ENCODE results near the gene TMEM108.

DNA sequence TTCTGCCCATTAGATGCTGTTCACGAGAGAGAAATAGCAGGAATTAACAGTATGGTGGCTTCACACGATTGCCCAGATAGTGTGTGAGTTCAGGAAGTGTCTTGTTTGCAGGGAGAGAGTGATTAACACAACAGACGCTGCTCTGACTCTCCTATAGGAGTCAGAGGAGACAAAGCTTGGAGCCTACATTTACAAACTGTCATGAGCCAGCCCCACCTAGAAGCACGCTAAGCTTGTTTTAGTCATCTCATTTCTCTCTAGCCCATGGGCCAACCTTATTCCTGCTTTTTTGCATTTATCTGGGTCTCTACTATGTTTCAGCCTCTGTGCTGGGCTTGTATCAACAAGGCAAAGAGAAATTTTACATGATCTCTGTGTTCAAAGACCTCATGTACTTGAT lies 233.3 kb downstream of the TMEM108 start:
- TF ChIP-seq, protein P1, sequence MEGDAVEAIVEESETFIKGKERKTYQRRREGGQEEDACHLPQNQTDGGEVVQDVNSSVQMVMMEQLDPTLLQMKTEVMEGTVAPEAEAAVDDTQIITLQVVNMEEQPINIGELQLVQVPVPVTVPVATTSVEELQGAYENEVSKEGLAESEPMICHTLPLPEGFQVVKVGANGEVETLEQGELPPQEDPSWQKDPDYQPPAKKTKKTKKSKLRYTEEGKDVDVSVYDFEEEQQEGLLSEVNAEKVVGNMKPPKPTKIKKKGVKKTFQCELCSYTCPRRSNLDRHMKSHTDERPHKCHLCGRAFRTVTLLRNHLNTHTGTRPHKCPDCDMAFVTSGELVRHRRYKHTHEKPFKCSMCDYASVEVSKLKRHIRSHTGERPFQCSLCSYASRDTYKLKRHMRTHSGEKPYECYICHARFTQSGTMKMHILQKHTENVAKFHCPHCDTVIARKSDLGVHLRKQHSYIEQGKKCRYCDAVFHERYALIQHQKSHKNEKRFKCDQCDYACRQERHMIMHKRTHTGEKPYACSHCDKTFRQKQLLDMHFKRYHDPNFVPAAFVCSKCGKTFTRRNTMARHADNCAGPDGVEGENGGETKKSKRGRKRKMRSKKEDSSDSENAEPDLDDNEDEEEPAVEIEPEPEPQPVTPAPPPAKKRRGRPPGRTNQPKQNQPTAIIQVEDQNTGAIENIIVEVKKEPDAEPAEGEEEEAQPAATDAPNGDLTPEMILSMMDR (IDR thresholded peaks at IDR 0.05), result no peak
- TF ChIP-seq POLR2A (IDR thresholded peaks at IDR 0.05), result no peak

All from lower leg skin (tissue), 3 donors.